HG03139 (cell line): ENCODE data around the gene COQ5.

Experiments used
- ATAC-seq: cut with Tn5 transposase; IDR thresholded peaks from one replicate; pipeline ENCODE4 v1.9.1; 2021; ENCODE audit not compliant: unreplicated experiment

COQ5 gene

DNA sequence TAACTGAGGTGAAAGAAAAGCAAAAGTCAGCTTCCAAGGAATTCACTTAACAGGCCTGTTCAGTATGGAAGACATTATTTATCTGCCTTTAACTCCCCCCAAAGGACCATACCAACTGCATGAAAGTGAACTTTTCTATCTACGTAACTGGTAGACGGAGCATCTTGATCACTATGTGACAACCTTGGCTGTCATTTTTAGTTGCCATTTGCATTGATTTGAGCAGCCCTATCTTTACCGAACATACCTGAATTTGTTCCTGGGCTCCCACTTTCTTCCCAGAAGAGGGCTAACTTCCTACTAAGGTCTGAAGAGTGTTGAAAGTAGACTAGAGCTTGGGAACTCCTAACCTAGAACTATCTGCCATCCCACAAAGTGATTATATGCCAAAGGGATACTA lies 68.8 kb downstream of the COQ5 start:
- no peak for ATAC-seq

DNA sequence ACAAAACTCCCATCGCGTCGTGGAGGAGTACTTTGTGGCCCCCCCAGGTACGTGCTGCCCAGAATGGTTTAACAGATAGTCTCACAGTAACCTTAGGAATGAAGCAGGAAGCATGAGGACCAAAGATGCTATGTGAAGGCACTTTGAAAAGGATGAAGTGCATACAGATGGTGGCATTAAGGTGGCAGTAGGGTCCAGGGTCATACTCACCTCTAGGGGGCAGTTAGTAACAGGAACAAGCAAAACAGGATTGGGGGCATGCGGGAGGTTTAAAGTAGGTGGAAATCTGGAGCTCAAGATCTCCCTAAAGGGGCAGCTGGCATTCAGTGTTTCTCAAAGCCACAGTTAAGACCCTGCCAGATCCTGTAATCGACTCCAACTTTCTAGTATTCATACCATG lies 71.8 kb downstream of the COQ5 start:
- no peak for ATAC-seq

DNA sequence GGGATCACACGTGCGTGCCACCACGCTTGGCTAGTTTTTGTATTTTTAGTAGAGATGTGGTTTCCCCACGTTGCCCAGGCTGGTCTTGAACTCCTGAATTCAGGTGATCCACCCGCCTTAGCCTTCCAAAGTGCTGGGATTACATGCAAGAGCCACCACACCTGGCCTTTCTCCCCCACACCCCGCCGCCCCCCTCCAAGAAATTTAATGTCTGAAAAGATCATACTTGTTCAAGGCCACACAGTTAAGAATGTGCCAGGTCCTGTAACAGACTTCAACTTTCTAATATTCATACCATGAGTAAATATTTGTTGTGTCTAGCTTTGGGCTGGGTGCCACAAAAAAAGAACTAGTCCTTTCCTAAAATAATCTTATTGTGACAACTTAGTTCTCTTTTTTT lies 73.7 kb downstream of the COQ5 start:
- ATAC-seq = no peak

DNA sequence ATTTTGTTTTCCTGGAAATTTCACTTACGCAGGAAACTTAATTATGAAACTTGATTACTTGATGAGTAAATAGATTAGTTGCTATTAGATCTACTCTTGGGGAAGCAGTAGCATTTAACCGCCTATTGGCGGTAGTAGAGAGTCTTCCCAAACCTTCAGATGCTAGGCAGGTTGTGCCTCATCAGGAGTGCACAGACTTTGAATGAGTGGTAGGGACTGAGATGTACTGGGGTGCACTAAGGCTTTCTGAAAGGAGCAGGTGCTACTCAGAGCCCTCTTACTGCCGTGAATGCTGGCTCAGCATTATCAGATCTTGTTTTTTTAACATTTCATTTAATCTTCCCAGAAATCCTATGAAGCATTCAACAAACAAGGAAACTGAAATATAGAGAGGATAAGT lies 75.0 kb downstream of the COQ5 start:
- no peak for ATAC-seq
